HG03558 (cell line): ENCODE results near the gene CLIC6.

ENCODE experiments used
- ATAC-seq: cut with Tn5 transposase; IDR thresholded peaks from one replicate; pipeline ENCODE4 v1.9.1; 2021; ENCODE audit warnings: moderate number of reproducible peaks; ENCODE audit not compliant: unreplicated experiment; ENCODE audit errors: extremely low read depth

The CLIC6 gene

DNA sequence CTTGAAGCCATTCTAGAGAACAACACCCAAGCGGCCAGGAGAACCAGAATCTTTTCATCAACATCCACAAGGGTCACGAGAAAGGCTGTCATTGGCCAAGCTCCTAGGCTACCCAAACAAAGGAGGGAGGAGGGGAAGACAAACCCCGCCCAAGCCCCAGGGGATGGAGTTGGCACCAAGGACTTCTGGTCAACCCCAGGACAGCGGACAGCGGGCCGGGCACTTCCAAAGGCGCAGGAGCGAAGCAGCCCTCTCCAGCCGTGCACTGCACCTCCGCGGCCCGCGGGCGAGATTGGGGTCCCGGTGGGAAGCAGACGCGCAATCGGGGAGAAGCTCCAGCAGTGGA is at the start of gene CLIC6:
Gene CLIC6, plus strand, starts transcription at position 192 of the 346 bp plus-strand sequence. CDS start 395 bp downstream, outside the sequence.
- ATAC-seq: no peak

DNA sequence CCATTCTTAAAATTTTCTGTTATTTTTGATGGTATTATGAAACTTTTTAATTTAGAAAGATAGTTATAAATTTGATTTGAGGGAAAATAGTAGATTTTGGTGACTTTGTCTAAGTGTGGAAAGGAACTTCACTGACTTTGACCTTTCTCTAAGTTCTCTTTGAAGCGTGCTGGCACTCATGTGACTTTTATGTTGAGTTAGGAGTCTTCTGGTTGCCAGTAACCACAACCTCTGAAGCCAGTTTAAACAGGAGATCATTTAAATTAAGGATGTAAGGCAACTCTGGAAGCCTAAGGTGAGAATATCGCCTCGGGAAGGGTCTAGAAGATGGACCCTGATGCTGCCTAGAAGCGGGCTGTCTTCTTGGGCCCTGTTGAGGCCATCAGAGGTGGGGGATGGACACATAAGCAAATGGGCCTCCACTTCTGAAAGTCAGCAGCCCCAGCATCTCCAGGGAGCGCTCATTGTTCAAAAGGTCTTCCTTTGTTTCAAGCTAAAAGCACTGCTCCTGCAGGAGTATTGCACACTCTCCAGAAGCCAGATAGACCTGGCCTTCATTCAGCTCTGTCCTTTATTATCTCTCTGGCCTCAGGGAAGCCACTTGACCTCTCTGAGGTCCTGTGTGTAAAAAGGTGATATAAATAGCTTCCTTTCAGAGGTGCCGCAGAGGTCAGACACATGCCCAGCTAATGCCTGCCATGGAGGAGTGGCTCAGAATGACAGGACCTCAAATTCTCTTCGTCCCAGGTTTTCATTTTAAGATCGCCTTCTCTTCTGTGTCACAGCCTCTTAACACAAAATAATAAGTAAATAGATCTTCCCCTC is 48.7 kb upstream of the CLIC6 start:
- no peak for ATAC-seq

DNA sequence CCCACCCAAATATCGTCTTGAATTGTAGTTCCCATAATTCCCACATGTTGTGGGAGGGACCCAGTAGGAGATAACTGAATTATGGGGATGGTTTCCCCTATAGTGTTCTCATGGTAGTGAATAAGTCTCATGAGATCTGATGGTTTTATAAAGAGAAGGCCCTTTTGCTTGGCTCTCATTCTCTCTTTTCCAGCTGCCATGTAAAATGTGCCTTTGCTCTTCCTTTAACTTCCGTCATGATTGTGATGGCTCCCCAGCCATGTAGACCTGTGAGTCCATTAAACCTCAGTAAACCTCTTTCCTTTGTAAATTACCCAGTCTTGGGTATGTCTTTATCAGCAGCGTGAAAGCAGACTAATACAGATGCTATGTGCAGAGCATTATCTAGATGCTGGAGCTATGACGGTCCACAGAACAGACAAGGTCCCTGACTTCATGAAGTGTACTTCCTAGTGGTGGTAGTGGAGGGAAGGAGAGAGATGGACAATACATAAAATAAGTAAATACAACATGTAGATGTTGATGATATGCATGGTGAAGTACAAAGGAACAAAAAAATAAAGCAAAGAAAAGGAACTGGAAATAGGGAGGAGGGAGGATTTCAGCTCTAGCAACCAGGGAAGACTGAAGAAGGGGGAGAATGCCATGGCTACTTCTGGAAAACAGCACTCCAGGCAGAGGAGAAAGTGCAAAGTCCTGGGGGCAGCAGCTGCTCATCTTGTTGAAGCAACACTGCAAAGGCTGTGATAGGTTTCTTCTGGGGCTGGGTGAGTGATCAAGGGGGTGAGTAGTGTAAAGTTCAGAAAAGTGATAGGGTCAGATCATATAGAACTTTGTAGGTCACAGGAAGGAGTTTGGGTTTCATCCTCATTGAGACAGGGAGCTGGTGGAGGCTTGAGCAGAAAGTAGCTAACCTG is 47.1 kb upstream of the CLIC6 start:
- no peak for ATAC-seq

DNA sequence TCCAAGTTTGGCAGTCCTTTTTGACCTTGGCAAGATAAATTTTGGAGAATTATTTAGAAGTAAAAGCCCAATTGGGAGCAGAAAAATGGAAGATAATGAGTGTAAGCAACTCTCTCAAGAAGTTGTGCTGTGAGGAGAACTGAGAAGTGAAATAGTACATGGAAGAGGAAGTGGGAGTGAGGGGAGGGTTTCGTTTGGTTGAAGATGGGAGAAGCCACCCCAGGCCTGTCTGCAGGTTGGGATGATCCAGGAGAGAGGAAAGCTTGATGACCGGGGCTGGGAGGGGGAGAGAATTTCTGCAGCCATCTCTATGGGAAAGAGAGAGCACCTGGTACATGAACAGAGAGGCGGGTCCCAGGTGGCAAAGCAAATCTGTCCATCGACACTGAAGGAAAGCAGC is 45.3 kb upstream of the CLIC6 start:
- no peak for ATAC-seq

DNA sequence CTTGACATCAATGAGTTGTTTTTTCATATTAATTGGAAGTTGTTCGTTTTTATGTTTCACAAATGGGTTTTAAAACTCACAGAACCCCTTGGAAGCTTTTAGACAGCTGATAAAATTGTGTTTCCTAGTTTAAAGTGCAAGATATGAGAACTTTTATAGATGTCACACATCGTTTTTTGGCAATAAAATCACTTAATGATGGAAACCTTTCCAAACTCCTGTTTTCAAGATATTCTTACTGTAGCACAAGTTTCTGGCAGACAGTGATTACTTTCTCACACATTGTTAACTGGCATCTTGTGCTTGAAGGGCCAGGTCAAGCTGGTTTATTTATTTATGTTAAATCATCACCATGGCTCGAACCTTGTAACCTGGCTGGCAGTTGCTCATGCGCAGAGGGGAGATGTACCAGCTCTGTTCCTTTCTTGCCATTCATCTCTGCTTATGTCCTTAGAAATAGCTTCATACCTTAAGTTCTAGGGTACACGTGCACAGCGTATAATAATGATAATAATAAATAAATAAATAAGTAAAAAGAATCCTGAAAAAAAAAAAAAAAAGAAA is 43.7 kb upstream of the CLIC6 start:
- ATAC-seq: no peak

DNA sequence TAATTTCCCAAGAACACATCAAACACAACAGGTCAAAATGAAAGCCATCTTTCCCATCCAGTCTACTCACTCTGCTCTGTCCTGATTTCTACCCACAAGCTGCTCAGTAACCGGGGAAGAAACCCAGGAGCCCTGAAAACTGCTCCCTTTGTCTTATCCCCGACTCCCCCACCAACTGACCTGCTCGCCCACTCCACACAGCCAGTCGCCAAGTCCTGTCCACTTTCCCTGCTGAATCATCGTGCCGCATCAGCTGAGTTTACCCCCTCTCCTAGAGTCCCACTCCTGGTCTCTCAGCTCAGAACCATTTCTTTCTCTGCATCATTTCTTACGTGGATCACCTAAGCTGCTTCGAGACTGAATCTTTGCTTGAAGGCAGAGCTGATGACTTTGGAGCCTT is 42.7 kb upstream of the CLIC6 start:
- no peak for ATAC-seq

DNA sequence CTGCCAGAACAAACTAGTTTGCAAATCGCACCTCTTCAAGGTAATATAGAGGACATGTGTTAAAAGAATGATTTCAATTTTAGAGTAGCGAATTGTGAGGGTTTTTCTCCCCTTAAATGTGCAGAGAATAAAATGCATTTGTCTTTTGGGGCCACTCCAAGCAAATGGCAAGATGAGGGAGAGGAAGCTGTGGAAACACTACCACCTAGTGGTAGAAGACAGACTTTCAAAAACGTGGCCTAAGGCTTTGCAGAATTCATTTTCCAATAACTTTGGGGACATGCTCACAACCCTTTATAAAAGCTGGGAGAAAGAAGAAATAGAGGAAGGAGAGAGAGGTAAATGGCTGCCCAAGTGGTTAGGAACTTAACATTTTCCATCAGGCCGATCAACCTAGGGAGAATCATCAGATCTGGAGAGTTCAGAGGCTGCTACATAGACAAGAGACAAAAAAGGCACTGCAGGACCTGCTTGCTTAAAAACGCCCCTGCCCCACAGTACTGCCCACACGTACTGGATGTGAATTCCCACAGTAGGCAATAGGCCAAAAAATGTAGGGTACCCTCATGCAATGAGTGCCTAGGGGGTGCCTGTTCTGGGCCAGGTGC is 38.2 kb upstream of the CLIC6 start:
- no peak for ATAC-seq

DNA sequence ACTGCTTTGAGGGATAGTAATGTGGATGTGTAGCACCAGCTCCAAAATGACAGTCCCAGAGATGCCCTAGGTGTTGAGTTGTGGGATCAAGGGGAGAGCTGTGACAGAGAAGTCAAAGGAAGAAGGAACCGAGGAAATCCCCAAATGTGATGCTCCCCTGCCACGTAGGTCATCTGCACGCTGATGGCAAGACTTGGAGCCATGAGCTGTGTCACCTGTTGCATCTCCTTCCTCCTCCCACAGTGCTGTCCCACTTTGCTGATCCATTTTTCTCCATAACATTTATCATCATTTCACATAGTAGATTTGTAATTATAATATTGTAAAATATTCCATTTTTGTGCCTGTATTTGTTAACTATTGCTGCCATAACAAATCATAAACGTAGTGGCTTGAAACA is 36.3 kb upstream of the CLIC6 start:
- ATAC-seq: no peak

DNA sequence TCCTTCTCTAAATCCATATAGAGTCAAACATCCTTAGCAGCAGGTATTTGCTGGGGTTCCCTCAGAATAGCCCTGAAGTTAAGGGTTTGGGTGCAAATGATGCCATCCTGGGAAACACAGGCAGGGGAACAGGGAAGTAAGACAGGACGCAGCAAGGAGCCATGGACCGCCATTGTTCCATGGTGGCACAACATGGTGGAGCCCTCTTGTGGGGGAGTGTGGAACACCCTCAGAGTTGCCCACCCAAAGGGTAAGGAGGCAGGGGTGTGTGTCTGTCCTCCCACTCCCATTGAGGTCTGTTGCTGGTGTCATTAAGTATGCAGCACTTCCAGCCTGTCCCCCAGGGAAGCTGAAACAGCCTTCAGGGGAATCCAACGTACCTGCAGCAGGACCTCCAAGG is 33.5 kb upstream of the CLIC6 start:
- no peak for ATAC-seq

DNA sequence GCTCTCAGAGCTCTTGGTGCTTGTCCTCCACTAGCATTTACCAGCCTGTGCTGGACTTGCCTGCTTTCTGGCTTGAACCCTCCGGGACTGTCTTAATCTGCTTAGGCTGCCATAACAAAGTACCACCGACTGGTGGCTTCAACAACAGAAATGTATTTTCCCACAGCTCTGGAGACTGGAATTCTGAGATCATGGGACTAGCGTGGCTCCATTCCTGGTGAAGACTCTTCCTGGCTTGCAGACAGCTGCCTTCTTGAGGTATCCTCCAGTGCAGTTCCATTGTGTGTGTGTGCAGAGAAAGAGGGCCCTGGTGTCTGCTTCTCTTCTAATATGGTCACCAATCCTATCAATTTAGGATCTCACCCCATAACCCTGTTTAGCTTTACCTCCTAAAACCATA is 31.8 kb upstream of the CLIC6 start:
- ATAC-seq: no peak

DNA sequence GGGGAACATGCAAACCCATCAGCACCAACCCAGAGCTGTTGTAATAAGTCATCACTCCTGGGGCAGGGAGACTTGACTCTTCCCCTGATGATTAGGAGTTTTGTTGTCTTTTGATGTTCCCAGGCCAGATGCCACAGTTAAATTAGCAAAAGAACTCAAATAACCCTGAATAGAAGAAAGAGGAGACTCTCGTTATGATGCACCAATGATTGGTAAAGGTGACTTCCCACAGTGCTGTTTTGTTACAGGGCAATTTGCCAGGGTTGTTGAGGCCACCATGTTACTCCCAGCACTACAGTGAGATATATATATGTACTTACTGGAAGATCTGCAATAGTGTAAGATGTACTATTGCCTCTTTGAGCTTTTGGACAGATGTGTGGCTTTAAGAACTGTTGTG is 29.5 kb upstream of the CLIC6 start:
- ATAC-seq: no peak

DNA sequence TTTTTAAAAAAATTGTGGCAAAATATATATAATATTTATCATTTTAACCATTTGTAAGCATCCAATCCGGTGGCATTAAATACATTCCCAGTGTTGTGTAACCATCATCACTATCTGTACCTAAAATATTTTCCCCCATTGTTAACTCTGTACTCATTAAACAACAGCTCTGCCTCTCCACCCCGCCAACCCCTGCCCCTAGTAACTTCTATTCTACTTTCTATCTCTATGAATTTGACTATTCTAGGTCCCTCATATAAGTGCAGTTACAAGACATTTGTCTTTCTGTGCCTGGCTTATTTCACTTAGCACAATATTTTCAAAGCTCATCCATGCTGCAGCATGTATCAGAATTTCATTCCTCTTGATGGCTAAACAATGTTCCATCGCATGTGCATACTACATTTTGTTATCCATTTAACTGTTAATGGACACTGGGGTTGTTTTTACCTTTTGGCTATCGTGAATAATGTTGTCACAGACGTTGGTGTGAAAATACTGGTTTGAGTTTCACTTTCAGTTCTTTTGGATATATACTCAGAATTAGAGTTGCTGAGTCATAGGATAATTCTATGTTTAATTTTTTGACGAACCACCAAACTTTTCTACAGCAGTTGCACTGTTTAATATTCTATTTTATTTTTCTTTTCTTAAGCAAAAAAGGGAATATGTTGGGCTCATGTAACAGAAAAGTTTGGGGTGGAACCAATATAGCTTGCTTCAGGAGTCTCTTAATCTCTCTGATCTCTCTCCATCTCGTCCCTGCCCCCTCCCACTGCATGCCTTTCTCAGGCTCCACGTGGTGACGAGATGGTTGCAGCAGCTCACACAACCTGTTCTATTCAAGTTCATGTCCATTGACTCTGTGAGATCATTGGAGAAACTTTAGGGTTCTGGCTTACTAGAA is 28.7 kb upstream of the CLIC6 start:
- no peak for ATAC-seq

DNA sequence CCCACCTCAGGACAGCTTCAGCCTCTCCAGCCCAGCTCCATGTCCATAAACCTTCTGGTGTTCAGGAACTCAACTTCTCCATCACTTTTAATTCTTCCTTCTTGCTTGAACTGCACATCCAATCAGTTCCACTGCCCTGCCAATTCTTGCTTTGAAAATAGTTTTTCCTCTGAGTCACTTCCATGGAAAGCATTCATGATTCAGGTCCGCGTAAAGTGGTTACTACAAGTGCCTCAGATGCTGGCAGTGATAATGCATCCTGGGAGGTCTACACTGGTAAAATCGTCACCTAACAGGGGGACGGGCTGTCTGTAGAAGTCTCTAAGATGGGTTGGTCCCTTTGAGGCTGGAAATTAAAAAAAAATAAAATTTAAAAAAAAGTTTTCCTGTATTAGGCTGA is 27.9 kb upstream of the CLIC6 start:
- ATAC-seq: no peak

DNA sequence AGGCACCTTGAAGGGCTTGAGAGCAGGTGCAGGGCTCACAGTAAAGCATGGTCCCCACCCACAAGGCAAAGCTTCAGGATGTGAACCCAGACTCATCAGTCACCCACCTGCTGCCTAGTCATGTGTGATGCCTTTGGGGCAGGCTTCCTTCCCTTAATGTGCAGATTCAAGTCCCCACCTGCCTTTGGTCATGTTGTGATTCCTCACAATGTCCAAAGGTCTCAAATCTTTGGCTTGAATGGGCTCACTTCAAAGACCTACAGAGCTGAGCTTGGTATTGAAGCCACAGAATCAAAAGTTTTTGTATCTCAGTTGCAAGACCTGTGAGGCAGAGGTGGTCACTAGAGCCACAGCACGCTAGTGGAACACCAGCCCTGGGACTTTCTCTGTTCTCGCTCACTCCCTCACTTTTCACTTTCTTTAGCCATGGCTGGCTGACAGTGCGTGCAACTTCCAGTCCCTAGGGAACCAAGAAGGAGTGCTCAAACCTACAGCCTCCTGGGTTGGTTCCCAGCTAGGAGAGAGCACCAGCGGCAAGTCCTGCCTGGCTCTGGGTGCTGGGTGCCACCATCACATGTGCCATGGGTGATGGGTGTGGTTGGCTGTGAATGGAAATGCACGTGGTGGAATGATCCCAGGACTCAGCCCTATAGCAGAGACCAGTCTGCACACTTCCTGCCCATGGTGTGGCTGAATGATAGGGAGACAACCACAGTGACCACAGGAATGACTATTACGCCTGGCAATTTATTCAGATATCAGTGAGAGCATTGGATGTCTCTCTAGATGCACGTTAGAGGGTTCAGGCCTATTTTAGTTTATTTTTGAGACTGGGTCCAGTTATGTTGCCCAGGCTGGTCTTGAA is 26.4 kb upstream of the CLIC6 start:
- ATAC-seq: no peak

DNA sequence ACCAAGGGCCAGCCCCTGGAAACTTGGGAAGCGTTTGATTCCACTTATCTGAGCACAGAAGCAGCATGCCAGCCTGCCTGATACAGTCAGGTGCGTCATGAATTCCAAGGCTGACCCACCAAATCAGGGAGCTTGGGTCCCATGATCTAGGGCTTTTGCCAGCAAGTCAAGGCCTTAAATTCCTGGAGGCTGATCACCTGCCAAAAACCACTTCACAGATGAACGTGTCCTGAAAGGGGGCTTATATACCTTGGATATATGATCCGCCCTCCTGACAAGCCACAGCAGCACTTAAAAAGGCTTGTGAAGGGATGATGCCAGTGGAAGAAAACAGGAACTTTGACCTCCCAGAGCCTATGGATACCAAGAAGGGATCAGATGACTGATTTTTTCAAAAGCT is 24.0 kb upstream of the CLIC6 start:
- no peak for ATAC-seq

DNA sequence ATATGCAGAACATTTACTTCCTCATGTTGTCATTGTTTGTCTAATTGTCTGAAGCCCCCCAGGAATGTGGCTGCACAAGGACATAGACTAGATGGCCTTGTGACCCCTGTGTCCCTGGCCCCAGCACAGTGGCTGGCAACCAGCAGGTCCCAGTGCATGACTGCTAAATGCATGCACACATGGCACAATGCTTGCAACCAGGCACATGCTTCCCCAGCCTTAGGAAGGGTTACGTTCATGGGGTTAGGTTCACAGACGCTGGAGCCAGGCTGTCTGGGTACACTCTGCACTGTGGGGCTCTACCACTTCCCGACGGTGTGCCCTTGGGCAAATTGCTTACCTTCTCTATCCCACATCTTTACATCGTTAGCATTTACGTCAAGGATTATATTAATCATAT is 21.2 kb upstream of the CLIC6 start:
- ATAC-seq: no peak

DNA sequence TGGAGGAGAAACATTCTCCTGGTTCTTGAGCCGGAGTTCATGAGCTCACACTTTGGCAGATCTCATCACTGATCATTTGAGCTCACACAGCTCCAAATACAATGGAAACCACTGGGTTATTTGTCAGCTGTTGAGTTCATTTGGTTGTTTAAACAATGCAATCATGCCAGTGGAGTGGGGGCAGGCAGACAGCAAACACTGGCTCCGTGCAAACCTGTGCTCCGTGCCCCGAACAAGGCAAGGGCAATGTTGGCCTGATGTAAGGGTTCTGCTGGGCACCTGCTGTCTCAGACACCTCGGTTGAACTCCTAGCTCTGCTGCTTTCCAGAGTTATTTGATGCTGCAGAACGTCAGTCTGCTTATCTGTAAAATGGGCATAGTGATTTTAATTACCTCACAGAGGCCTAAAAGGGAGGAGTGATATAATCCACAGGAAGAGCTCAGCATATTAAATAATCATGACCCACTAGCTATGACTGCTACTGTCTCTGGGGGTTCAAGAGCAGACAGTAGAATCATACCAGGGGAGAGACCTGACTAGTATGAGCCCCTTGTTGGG is 20.0 kb upstream of the CLIC6 start:
- ATAC-seq: no peak

DNA sequence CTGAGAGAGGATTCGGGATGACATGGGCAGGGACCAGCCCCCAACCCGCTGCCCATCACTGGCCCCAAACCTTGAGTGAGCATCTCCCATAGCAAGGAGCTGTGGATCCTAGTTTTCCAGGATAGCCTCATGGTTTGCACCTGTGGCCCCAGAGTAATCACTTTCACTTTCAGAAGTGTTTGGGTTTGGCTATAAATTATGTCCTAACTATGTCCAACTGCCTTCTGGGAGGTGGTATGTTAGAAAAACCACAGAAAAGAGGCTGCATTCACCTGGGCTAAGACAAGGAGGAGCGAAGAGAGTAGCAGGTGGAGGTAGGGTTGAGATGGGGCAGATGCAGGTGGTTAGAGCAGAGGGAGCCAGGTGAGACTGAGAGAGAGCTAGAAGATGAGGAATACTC is 19.4 kb upstream of the CLIC6 start:
- no peak for ATAC-seq
